Lower lobe of right lung (tissue), 2 donors: ENCODE data around the gene SUSD1. TPM values are rescaled to one million over a fixed set of nuclear protein-coding genes. Genes with fewer than 3 reads are reported as not detected.
"Not testable (repeated sequence)": the region's sequence is repeated elsewhere in the genome, so short reads cannot be mapped to it uniquely, and the experiment has no call there.

ENCODE experiments used
- ATAC-seq, 2 donors: fragments of 200-7000 bp; cut with Tn5 transposase; one replicate each; pipeline ENCODE4 v1.9.1; 2020 to 2022; ENCODE audit warnings: mild to moderate bottlenecking in 2 of 2, moderate library complexity in 2 of 2
- DNase-seq: peaks from one replicate; pipeline ENCODE4 v3.0.0-alpha.2; 2020
- H3K27ac ChIP-seq: fragments of 200-600 bp; one replicate; pipeline ENCODE4 v1.8.0; 2022
- H3K27me3 ChIP-seq: fragments of 200-600 bp; one replicate; pipeline ENCODE4 v1.8.0; 2022; ENCODE audit warnings: low read depth
- H3K36me3 ChIP-seq: fragments of 200-600 bp; one replicate; pipeline ENCODE4 v1.8.0; 2022; ENCODE audit warnings: mild to moderate bottlenecking
- H3K4me1 ChIP-seq: fragments of 200-600 bp; one replicate; pipeline ENCODE4 v1.8.0; 2022
- H3K4me3 ChIP-seq: fragments of 200-600 bp; one replicate; pipeline ENCODE4 v1.8.0; 2022; ENCODE audit warnings: mild to moderate bottlenecking
- H3K9me3 ChIP-seq: fragments of 200-600 bp; one replicate; pipeline ENCODE4 v1.8.0; 2022
- CTCF ChIP-seq: fragments of 200-600 bp; IDR thresholded peaks from one replicate; pipeline ENCODE4 v1.8.0; 2022; ENCODE audit warnings: antibody characterized with exemption, mild to moderate bottlenecking
- intact Hi-C: fragments of 100-400 bp; cut with DNase I; formaldehyde crosslinking; loops from one replicate; pipeline ENCODE4 v1.11.0; 2022
- total RNA-seq: library from RNA; stranded (reverse); fragmentation: NEBNext Ultra II Directional; extraction: Animal tissue kit (Norgen Biotek cat#: 25700); gene quantifications from one replicate; pipeline ENCODE4 v1.2.1, GENCODE V29; 2021
- donor health status: DM: no; HTN: yes; CAD: no; lungs with severe emphysema.

SUSD1 gene
- total RNA-seq, 1 donor from 2014 or later: 49.4 TPM

GRCh38 chr9:112135706-112136105, 39.4 kb downstream of the SUSD1 start:
- H3K9me3 ChIP-seq: no peaks in the 10 kb centered on the region
- no peaks in the 10 kb centered on the region for H3K27me3 ChIP-seq
- DNase-seq (no peak), ATAC-seq (no peak)
- H3K4me3 ChIP-seq: no peak overlapping the region
- H3K36me3 ChIP-seq: no peaks in the 10 kb centered on the region
- H3K4me1 ChIP-seq: no peaks in the 10 kb centered on the region
- intact Hi-C loops: no loop called here
- no peak for TF ChIP-seq CTCF
- no peak overlapping the region for H3K27ac ChIP-seq

- H3K27ac ChIP-seq, intact Hi-C loops, ATAC-seq, DNase-seq, H3K4me3 ChIP-seq, H3K36me3 ChIP-seq, H3K27me3 ChIP-seq, H3K9me3 ChIP-seq, H3K4me1 ChIP-seq: not testable (repeated sequence)
Observed at GRCh38 chr9:112133806-112134205, 41.3 kb downstream of the SUSD1 start.

GRCh38 chr9:112132356-112132755, 42.7 kb downstream of the SUSD1 start:
- Histone ChIP-seq H3K4me1 (no peaks in the 10 kb centered on the region), H3K9me3 (no peaks in the 10 kb centered on the region), H3K27ac (no peak overlapping the region), H3K27me3 (no peaks in the 10 kb centered on the region), H3K36me3 (no peaks in the 10 kb centered on the region), H3K4me3 (no peak overlapping the region)
- ATAC-seq (no peak), DNase-seq (no peak)
- intact Hi-C loops: no loop called here
- no peak for TF ChIP-seq CTCF

- ATAC-seq: no peak
- H3K4me1 ChIP-seq: no peaks in the 10 kb centered on the region
- H3K9me3 ChIP-seq: no peaks in the 10 kb centered on the region
- intact Hi-C loops: no loop called here
- H3K27me3 ChIP-seq: no peaks in the 10 kb centered on the region
- no peak overlapping the region for H3K27ac ChIP-seq
- DNase-seq: no peak
- no peaks in the 10 kb centered on the region for H3K36me3 ChIP-seq
- H3K4me3 ChIP-seq: no peak overlapping the region
- no peak for TF ChIP-seq CTCF
Observed at GRCh38 chr9:112130997-112131396, 44.1 kb downstream of the SUSD1 start.

GRCh38 chr9:112130347-112130746, 44.8 kb downstream of the SUSD1 start:
- no peaks in the 10 kb centered on the region for H3K9me3 ChIP-seq

GRCh38 chr9:112129246-112129645, 45.9 kb downstream of the SUSD1 start:
- Histone ChIP-seq H3K4me3 (no peak overlapping the region), H3K36me3 (peaks cover under 1% of the 10 kb centered on the region), H3K4me1 (no peaks in the 10 kb centered on the region), H3K9me3 (no peaks in the 10 kb centered on the region), H3K27me3 (no peaks in the 10 kb centered on the region), H3K27ac (no peak overlapping the region)
- DNase-seq (no peak), ATAC-seq (no peak)
- intact Hi-C loops: no loop called here
- no peak for TF ChIP-seq CTCF

More at GRCh38 chr9:112130347-112130746, 44.8 kb downstream of the SUSD1 start:
- intact Hi-C loops: no loop called here
- DNase-seq (no peak), ATAC-seq (no peak)
- no peak for TF ChIP-seq CTCF
- Histone ChIP-seq H3K27ac (no peak overlapping the region), H3K4me3 (no peak overlapping the region), H3K36me3 (no peaks in the 10 kb centered on the region), H3K4me1 (no peaks in the 10 kb centered on the region), H3K27me3 (no peaks in the 10 kb centered on the region)

GRCh38 chr9:112128399-112128798, 46.7 kb downstream of the SUSD1 start:
- not testable (repeated sequence) for H3K27ac ChIP-seq, ATAC-seq

More at GRCh38 chr9:112128399-112128798, 46.7 kb downstream of the SUSD1 start:
- intact Hi-C loops, H3K27me3 ChIP-seq, H3K9me3 ChIP-seq, H3K36me3 ChIP-seq, H3K4me3 ChIP-seq, H3K4me1 ChIP-seq, DNase-seq: not testable (repeated sequence)
